HG02678 (cell line): ENCODE data around the gene SAMD4B.
A peak's percentile ranks its signal among the peaks of the same experiment; 100 is the strongest.

ENCODE experiments used
- ATAC-seq: cut with Tn5 transposase; IDR thresholded peaks from one replicate; pipeline ENCODE4 v1.9.1; 2021; ENCODE audit warnings: mild to moderate bottlenecking, moderate library complexity; ENCODE audit not compliant: unreplicated experiment

Gene SAMD4B

DNA sequence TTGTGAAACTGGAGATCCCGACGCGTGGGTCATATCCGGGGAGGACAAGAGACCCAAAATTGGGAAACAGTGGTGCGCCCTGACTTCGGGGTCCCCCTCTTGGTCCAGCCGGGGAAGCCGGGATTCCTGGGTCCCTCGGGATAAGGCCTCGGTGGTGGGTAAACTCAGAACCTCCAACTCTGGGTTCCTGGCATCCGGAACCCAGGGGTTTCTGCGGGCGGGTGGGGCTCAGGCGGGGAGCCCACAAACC lies 65.1 kb downstream of the SAMD4B start:
- ATAC-seq: no peak

GRCh38 chr19:39407660-39408391 lies 65.6 kb downstream of the SAMD4B start:
- ATAC-seq: no peak

GRCh38 chr19:39408392-39409207 lies 66.4 kb downstream of the SAMD4B start:
- ATAC-seq: no peak

- no peak for ATAC-seq
These were observed 67.2 kb downstream of the SAMD4B start for GRCh38 chr19:39409208-39410016.

- no peak for ATAC-seq
These were observed 68.0 kb downstream of the SAMD4B start for GRCh38 chr19:39410017-39410830.

- ATAC-seq: no peak
These were observed 68.5 kb downstream of the SAMD4B start for GRCh38 chr19:39410831-39411080.

GRCh38 chr19:39411081-39411831 lies 69.0 kb downstream of the SAMD4B start:
- ATAC-seq: no peak

- ATAC-seq: peak; percentile 22
These were observed 69.5 kb downstream of the SAMD4B start for GRCh38 chr19:39411832-39412099.

GRCh38 chr19:39412100-39412866 lies 70.1 kb downstream of the SAMD4B start, which contains the start of gene PLEKHG2:
PLEKHG2 (plus strand) TSS chr19:39412669; CDS start chr19:39414087, 1,418 bp downstream.
- ATAC-seq: peak; percentile 69

DNA sequence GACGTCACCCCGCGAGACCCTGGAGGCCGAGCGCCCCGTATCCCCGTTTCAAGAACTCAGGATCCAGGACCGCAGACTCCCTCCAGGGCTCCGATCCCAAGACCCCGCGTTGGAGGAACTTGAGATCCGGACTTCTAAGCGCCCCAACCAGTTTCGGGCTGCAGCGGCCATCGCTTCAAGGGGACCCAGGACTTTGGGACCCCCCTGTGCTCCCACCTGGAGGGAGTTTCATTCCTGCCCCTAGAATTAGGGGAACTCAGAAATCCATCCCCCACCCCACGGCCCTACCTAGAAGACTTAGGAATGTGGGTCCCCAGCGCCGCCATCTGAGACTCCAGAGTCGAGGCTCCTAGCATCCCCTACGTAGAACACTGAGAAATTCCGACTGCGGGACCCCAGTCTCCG lies 70.6 kb downstream of the SAMD4B start:
- no peak for ATAC-seq

DNA sequence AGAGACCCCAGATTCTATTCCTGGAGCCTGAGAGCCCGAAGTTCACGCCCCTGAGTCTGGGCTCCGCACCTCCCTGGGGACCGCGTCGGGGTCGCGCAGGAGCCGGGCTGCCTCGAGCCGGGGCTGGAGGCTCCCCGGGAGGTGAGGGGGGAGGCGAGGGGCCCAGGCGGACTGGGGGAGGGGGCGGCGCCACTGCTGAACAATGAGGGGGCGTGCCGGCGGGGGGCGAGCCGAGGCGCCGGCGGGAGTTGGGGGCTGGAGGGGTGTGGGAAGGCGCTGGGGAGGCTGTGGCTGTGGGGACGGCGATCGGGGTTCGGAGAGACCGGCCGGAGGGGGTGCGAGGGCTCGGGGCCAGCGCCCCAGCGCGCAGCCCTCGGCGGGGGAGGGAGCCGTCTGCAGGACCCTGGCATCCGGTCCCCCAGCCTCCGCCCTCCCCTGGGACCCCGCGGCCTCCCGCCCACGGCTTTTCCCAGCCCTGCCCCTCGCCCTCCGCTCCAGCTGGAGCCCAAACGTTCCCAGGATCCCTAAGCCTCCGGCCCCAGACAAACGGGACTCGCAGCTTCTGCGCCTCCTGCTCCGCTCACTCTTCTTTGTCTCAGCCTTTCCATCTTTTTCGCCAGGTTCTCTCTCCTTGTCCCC lies 71.2 kb downstream of the SAMD4B start:
- ATAC-seq: no peak

DNA sequence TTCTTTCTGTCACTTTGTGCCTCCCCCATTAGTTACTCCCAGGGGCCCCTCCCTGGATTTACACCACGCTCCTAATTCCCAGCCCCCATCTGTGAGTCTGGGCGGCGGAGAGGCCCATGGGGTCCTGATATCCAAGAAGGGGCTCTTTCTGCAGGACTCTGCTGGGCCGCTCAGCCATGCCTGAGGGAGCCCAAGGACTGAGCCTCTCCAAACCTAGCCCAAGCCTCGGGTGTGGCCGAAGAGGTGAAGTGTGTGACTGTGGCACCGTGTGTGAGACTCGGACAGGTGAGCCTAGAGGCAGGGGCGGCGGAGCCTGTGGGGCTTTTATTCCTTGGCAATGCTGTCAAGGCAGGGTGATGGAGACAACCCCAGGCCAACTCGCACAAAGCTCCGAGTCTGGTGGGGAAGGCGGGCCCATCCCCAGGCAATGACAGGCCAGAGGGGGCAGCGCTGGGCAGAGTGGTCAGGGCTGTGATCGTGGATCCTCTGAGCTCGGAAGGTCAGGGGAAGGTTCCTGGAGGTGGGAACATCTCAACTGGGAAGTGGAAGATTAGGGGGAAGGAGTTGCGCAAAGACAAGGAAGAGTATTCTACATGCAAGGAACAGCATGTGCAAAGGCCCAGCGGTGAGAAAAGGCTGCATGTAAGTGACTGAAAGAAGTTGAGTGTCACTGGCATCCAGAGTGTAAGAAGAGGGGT lies 71.8 kb downstream of the SAMD4B start:
- no peak for ATAC-seq

DNA sequence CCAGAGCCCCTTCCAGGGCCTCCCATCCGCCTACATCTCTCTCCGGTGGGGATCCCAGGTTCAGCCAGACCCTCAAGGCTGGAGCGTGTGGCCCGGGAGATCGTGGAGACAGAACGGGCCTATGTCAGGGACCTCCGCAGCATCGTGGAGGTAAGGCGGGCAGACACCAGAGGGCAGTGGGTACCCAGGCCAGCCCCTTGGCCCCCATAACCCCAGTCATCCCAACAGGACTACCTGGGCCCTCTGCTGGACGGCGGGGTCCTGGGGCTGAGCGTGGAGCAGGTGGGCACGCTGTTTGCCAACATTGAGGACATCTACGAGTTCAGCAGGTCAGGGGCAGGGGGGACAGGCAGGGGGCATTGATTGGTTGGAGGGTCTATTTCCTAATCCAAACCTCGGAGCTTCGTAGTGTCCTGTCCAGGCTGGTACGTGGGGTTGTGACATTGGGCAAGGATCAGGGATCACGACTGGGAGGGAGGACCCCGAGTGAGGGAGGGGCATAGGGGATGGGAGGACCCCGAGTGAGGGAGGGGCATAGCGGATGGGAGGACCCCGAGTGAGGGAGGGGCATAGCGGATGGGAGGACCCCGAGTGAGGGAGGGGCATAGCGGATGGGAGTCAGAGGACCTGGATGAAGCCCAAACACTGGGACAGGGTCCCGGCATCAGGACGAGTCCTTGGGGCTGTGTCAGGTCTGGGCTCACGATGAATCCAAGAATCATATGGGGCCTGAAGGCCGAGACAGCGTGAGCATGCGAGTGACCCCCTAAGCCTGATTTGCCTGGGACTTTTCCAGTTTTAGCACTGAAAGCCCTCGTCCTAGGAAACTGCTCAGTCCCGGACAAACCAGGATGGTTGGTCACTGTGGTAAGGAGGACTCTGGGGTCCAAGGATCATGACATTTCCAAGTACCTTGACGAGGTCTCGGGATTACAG lies 73.2 kb downstream of the SAMD4B start:
- ATAC-seq: no peak

GRCh38 chr19:39416152-39417120 lies 74.2 kb downstream of the SAMD4B start:
- ATAC-seq: no peak

DNA sequence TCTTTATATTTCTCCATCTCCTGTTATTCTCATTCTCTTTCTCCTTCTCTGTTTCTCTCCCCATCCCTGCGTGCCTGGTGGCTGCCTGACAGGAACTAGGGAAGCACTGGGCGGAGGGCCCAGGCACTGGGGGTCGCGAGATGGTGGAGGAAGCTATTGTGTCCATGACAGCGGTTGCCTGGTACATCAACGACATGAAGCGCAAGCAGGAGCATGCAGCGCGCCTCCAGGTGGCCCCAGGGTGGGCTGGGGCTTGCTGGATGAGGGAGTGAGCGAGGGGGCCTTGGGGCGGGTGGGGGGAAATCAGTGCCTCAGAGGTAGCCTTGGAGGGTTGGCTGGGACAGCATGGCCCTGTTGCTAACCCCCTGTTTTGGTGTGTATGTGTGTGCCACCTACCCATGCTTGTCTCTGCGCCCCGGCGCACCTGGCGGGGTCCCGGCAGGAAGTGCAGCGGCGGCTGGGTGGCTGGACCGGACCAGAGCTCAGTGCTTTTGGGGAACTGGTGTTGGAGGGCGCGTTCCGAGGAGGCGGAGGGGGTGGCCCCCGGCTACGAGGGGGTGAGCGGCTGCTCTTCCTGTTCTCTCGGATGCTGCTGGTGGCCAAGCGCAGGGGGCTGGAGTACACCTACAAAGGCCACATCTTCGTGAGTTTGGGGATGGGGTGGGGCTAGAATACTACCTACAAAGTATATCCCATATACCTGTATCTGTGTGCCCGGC lies 75.4 kb downstream of the SAMD4B start:
- no peak for ATAC-seq

DNA sequence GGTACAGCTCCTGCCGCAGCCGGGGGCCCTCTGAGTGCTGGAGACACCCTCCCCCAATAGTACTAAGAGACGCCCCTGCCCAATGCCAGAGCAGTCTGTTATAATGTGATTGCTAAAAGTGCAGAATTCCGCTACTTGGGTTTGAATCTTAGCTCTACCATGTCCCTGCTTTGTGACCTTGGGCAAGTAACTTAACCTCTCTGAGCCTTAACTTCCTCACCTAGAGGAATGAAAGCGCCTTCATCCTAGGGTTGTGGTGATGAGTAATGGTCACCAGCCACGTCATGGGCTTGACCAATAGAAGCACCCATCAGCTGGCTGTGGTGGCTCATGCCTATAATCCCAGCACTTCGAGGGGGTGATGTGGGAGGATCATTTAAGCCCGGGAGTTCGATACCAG lies 76.8 kb downstream of the SAMD4B start:
- no peak for ATAC-seq
